GM12878 (cell line): ENCODE data around the gene SEZ6L2. TPM values are rescaled to one million over a fixed set of nuclear protein-coding genes. Genes with fewer than 3 reads are reported as not detected.

Experiments
- ATAC-seq: fragments of 200-7000 bp; cut with Tn5 transposase; 3 replicates; pipeline ENCODE4 v1.9.1; 2020; ENCODE audit warnings: mild to moderate bottlenecking, moderate library complexity
- BruUV-seq: library from RNA; stranded (reverse); fragments of 400-500 nt; replicated peaks from 2 replicates; lab custom pipeline; 2021; lab: Mats Ljungman, UMichigan
- CTCF ChIA-PET: fragments of 300-600 bp; sonication (Branson Sonifier 250); formaldehyde crosslinking; extraction: SDS; loops from one replicate; lab custom pipeline; 2021; ENCODE audit warnings: inconsistent platforms; lab: Yijun Ruan, JAX
- POLR2A ChIA-PET: fragments of 350-600 bp; formaldehyde crosslinking; extraction: SDS; loops from one replicate; lab custom pipeline; 2021; ENCODE audit warnings: inconsistent platforms; lab: Charles Lee
- RAD21 ChIA-PET: fragments of 300-600 bp; sonication (Branson Sonifier 250); formaldehyde crosslinking; loops from one replicate; lab custom pipeline; 2023; ENCODE audit warnings: antibody characterized with exemption; ENCODE audit not compliant: unreplicated experiment; lab: Charles Lee
- SMC1A ChIA-PET: fragments of 300-600 bp; sonication (Branson Sonifier 250); formaldehyde crosslinking; loops from one replicate; lab custom pipeline; 2023; ENCODE audit not compliant: unreplicated experiment, uncharacterized antibody; lab: Charles Lee
- DNase-seq: peaks from one replicate; pipeline ENCODE4 v3.0.0-alpha.2; 2011; ENCODE audit warnings: low read depth, low spot score
- FAIRE-seq: peaks from 3 replicates; lab custom pipeline; 2011; peaks lifted over from hg19 to GRCh38; lab: Jason Lieb, UNC
- H2AFZ ChIP-seq: 2 replicates; pipeline ENCODE4 v1.6.0; 2011; ENCODE audit warnings: low read depth, low read length, control low read depth; ENCODE audit not compliant: control insufficient read depth
- H3K27ac ChIP-seq: 2 replicates; pipeline ENCODE4 v1.5.1; 2011; ENCODE audit warnings: control low read depth; ENCODE audit not compliant: control insufficient read depth, insufficient read depth
- H3K27me3 ChIP-seq, 2 experiments: replicated peaks in 1 of 2; 2 replicates each; pipeline versions ENCODE4 v1.6.0 to v1.6.1; 2011; ENCODE audit warnings: low read length in 1 of 2; ENCODE audit not compliant: control insufficient read depth in 2 of 2, insufficient read depth in 2 of 2
- H3K36me3 ChIP-seq, 2 experiments: 2 replicates each; pipeline ENCODE4 v1.5.1; 2011; ENCODE audit warnings: low read length in 1 of 2; ENCODE audit not compliant: control insufficient read depth in 2 of 2, insufficient read depth in 2 of 2
- H3K4me1 ChIP-seq: 2 replicates; pipeline ENCODE4 v1.6.1; 2011; ENCODE audit warnings: mild to moderate bottlenecking, low read length, moderate library complexity, mixed read lengths; ENCODE audit not compliant: control insufficient read depth, insufficient read depth
- H3K4me2 ChIP-seq: 2 replicates; pipeline ENCODE4 v1.6.0; 2011; ENCODE audit warnings: control low read depth; ENCODE audit not compliant: control insufficient read depth, insufficient read depth
- H3K4me3 ChIP-seq: fragments of 200-600 bp; sonication (generic); 2 replicates; pipeline ENCODE4 v1.5.1; 2016
- H3K79me2 ChIP-seq: 2 replicates; pipeline ENCODE4 v1.6.0; 2011; ENCODE audit warnings: low read length; ENCODE audit not compliant: control insufficient read depth, insufficient read depth
- H3K9ac ChIP-seq: 2 replicates; pipeline ENCODE4 v1.8.0; 2011; ENCODE audit warnings: low read length, control low read depth, mixed read lengths; ENCODE audit not compliant: control insufficient read depth, insufficient read depth
- H3K9me3 ChIP-seq: replicated peaks from 3 replicates; pipeline ENCODE4 v1.5.1; 2011; ENCODE audit warnings: mild to moderate bottlenecking, low read length; ENCODE audit not compliant: control insufficient read depth, insufficient read depth
- H4K20me1 ChIP-seq: 2 replicates; pipeline ENCODE4 v1.6.0; 2011; ENCODE audit not compliant: control insufficient read depth, insufficient read depth
- ATF7 ChIP-seq: fragments of 450-650 bp; IDR thresholded peaks from 2 replicates; pipeline ENCODE4 v1.6.1; 2016; ENCODE audit warnings: low read depth, mild to moderate bottlenecking
- CREB1 ChIP-seq: IDR thresholded peaks from 2 replicates; pipeline ENCODE4 v1.6.1; 2012; ENCODE audit warnings: low read depth, mild to moderate bottlenecking, inconsistent platforms
- DPF2 ChIP-seq: fragments of 450-650 bp; IDR thresholded peaks from 2 replicates; pipeline ENCODE4 v1.6.1; 2017; ENCODE audit warnings: mild to moderate bottlenecking
- FOS ChIP-seq: IDR thresholded peaks from 3 replicates; pipeline ENCODE4 v1.6.1; 2011; ENCODE audit warnings: borderline replicate concordance; ENCODE audit not compliant: insufficient read length; ENCODE audit errors: extremely low read depth
- MAX ChIP-seq: IDR thresholded peaks from 2 replicates; pipeline ENCODE4 v1.6.1; 2012; ENCODE audit warnings: low read depth, low read length, improper control_type of control experiment
- USF1 ChIP-seq: IDR thresholded peaks from 2 replicates; pipeline ENCODE4 v1.6.1; 2011; ENCODE audit warnings: borderline replicate concordance, low read depth, mild to moderate bottlenecking, moderate library complexity, mixed read lengths, low read length; ENCODE audit not compliant: insufficient read depth; ENCODE audit errors: extremely low read length
- WGBS: methylation state at CpG from one replicate; pipeline ENCODE4 v1.1.6; 2016; ENCODE audit warnings: low lambda C conversion rate; ENCODE audit not compliant: insufficient replicate concordance, insufficient coverage; ENCODE audit errors: missing lambda C conversion rate; 5-methylcytosine and 5-hydroxymethylcytosine counted together
- in situ Hi-C: fragments of 300-500 bp; cut with MboI; formaldehyde crosslinking; loops from 9 replicates; pipeline ENCODE4 v1.14.3; 2018; ENCODE audit warnings: mixed read lengths
- intact Hi-C: fragments of 100-400 bp; cut with micrococcal nuclease; formaldehyde crosslinking; loops from one replicate; pipeline ENCODE4 v1.14.2; 2022; ENCODE audit not compliant: unreplicated experiment
- polyA plus RNA-seq, 11 experiments: library from polyadenylated mRNA; depleted of rRNA in 4 of 11; unstranded in 6 of 11; stranded (reverse) in 5 of 11; fragments of >200 nt; fragmentation: Nextera tagmentation in 4 of 11; fragmentation: Illumina TruSeq in 1 of 11; extraction: Ambion mirVana in 4 of 11; extraction: Trizol in 1 of 11; gene quantifications; 1 replicate in 1 of 11; 2 replicates in 10 of 11; pipeline versions ENCODE4 v1.2.1 to v1.2.3, GENCODE V29; 2011 to 2016; ENCODE audit warnings: inconsistent platforms in 2 of 11, missing spikeins in 2 of 11, low read depth in 1 of 11
- total RNA-seq, 4 experiments: library from RNA; depleted of rRNA in 3 of 4; stranded (reverse); fragments of >200 nt in 3 of 4; fragmentation: Illumina TruSeq in 1 of 4; extraction: Trizol in 1 of 4; gene quantifications; 2 replicates each; pipeline versions ENCODE4 v1.2.1 to v1.2.3, GENCODE V29; 2013 to 2021
- TF ChIP-seq, protein P1 (sequence below): fragments of 450-650 bp; IDR thresholded peaks from 2 replicates; pipeline ENCODE4 v1.6.1; 2017; ENCODE audit warnings: low read depth, mild to moderate bottlenecking, moderate library complexity
- TF ChIP-seq, protein P2 (sequence below): fragments of 450-650 bp; IDR thresholded peaks from 2 replicates; pipeline ENCODE4 v1.6.1; 2017; ENCODE audit warnings: mild to moderate bottlenecking, low read depth, inconsistent platforms; ENCODE audit not compliant: poor library complexity, severe bottlenecking
- TF ChIP-seq, protein P3 (sequence below): fragments of 450-650 bp; IDR thresholded peaks from 2 replicates; pipeline ENCODE4 v1.6.1; 2017; ENCODE audit warnings: mild to moderate bottlenecking, moderate library complexity
- TF ChIP-seq, protein P4 (sequence below): fragments of 450-650 bp; IDR thresholded peaks from 2 replicates; pipeline ENCODE4 v1.6.1; 2016; ENCODE audit warnings: mild to moderate bottlenecking

Gene SEZ6L2
- total and polyA plus RNA-seq, 10 of the 15 experiments (the other 5 are each of a cell fraction or from before 2014, with no cell fraction given): 0.06 to 0.49 TPM; not detected in 8

DNA sequence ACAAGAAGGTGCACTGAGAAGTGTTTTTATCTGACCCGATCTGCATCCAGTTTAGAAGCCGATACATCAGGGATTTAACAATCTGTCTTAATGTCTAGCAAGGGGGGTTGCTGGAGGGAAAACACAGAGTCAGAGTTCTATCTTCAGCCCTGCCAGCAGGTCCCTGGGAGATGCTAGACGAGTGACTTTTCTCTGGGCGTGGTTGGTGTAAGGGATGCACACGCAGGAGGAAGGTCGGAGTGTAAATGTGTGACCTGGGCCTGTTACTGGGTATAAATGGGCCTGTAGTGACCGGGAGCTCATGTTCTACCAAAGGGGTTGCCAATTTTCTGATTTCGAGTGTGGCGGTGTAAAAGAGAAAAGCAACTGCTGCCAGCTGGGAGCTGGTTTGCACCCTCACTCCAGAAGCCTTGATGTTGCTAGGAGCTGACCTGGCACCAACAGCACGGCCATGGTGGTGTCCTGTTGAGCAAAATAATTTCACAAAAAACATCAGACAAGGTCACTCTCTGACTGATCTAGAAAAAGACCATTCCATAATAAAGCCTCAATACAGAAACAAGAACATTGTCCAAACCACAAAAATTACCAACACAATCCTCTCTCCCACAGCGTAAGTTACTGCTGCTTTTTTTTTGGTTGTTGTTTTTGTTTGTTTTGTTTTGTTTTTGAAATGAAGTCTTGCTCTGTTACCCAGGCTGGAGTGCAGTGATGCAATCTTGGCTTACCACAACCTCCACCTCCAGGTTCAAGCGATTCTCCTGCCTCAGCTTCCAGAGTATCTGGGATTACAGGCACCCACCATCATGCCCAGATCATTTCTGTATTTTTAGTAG lies 27.9 kb upstream of the SEZ6L2 start:
- no peak overlapping the region for H2AFZ ChIP-seq
- intact Hi-C loops: loop anchor here (5.0 to 10.0 kb wide), 2 partner anchors 35 to 62 kb away; partner anchors contain the start of genes CDIPT and TMEM219
- no peak for TF ChIP-seq CREB1
- TF ChIP-seq USF1: no peak
- TF ChIP-seq, protein P1, sequence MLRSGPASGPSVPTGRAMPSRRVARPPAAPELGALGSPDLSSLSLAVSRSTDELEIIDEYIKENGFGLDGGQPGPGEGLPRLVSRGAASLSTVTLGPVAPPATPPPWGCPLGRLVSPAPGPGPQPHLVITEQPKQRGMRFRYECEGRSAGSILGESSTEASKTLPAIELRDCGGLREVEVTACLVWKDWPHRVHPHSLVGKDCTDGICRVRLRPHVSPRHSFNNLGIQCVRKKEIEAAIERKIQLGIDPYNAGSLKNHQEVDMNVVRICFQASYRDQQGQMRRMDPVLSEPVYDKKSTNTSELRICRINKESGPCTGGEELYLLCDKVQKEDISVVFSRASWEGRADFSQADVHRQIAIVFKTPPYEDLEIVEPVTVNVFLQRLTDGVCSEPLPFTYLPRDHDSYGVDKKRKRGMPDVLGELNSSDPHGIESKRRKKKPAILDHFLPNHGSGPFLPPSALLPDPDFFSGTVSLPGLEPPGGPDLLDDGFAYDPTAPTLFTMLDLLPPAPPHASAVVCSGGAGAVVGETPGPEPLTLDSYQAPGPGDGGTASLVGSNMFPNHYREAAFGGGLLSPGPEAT: no peak
- TF ChIP-seq MAX: no peak
- TF ChIP-seq, protein P2, sequence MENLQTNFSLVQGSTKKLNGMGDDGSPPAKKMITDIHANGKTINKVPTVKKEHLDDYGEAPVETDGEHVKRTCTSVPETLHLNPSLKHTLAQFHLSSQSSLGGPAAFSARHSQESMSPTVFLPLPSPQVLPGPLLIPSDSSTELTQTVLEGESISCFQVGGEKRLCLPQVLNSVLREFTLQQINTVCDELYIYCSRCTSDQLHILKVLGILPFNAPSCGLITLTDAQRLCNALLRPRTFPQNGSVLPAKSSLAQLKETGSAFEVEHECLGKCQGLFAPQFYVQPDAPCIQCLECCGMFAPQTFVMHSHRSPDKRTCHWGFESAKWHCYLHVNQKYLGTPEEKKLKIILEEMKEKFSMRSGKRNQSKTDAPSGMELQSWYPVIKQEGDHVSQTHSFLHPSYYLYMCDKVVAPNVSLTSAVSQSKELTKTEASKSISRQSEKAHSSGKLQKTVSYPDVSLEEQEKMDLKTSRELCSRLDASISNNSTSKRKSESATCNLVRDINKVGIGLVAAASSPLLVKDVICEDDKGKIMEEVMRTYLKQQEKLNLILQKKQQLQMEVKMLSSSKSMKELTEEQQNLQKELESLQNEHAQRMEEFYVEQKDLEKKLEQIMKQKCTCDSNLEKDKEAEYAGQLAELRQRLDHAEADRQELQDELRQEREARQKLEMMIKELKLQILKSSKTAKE: no peak
- TF ChIP-seq, protein P3, sequence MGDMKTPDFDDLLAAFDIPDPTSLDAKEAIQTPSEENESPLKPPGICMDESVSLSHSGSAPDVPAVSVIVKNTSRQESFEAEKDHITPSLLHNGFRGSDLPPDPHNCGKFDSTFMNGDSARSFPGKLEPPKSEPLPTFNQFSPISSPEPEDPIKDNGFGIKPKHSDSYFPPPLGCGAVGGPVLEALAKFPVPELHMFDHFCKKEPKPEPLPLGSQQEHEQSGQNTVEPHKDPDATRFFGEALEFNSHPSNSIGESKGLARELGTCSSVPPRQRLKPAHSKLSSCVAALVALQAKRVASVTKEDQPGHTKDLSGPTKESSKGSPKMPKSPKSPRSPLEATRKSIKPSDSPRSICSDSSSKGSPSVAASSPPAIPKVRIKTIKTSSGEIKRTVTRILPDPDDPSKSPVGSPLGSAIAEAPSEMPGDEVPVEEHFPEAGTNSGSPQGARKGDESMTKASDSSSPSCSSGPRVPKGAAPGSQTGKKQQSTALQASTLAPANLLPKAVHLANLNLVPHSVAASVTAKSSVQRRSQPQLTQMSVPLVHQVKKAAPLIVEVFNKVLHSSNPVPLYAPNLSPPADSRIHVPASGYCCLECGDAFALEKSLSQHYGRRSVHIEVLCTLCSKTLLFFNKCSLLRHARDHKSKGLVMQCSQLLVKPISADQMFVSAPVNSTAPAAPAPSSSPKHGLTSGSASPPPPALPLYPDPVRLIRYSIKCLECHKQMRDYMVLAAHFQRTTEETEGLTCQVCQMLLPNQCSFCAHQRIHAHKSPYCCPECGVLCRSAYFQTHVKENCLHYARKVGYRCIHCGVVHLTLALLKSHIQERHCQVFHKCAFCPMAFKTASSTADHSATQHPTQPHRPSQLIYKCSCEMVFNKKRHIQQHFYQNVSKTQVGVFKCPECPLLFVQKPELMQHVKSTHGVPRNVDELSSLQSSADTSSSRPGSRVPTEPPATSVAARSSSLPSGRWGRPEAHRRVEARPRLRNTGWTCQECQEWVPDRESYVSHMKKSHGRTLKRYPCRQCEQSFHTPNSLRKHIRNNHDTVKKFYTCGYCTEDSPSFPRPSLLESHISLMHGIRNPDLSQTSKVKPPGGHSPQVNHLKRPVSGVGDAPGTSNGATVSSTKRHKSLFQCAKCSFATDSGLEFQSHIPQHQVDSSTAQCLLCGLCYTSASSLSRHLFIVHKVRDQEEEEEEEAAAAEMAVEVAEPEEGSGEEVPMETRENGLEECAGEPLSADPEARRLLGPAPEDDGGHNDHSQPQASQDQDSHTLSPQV: no peak
- TF ChIP-seq ATF7: no peak
- TF ChIP-seq FOS: no peak
- TF ChIP-seq DPF2: no peak
- TF ChIP-seq, protein P4, sequence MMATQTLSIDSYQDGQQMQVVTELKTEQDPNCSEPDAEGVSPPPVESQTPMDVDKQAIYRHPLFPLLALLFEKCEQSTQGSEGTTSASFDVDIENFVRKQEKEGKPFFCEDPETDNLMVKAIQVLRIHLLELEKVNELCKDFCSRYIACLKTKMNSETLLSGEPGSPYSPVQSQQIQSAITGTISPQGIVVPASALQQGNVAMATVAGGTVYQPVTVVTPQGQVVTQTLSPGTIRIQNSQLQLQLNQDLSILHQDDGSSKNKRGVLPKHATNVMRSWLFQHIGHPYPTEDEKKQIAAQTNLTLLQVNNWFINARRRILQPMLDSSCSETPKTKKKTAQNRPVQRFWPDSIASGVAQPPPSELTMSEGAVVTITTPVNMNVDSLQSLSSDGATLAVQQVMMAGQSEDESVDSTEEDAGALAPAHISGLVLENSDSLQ: no peak

More for the DNA sequence above, 27.9 kb upstream of the SEZ6L2 start:
- CTCF ChIA-PET: interaction anchor here (1.1 to 1.7 kb wide), 5 partner anchors 13 to 128 kb away, joined by 4 to 11 read pairs (median 5); partner anchors contain the start of gene TMEM219
- WGBS: 79% methylated on average over 12 of the region's 12 CpGs
- Histone ChIP-seq H3K4me1 (peaks cover 11% of the 10 kb centered on the region), H3K27me3 (no peaks in the 10 kb centered on the region), H3K9ac (peak overlapping the region; percentile 95; the same call in 1 of the 2 replicates), H3K9me3 (no peaks in the 10 kb centered on the region), H3K4me2 (peak overlapping the region; percentile 99), H3K79me2 (peaks cover 13% of the 10 kb centered on the region), H3K36me3 (peaks cover 0 to 8% of the 10 kb centered on the region in 2 experiments; a peak in 3 of 4 replicates), H3K27ac (no peak overlapping the region), H4K20me1 (no peaks in the 10 kb centered on the region), H3K4me3 (peak overlapping the region; percentile 97; the same call in 1 of the 2 replicates)
- RAD21 ChIA-PET: interaction anchor here (0.8 to 1.6 kb wide), 2 partner anchors 34 to 105 kb away, joined by 4 to 8 read pairs; partner anchors contain the start of gene TMEM219
- SMC1A ChIA-PET: interaction anchor here (0.7 to 1.7 kb wide), 6 partner anchors 10 to 46 kb away, joined by 3 to 5 read pairs (median 4); no protein-coding TSS in a partner anchor
- ATAC-seq (no peak), FAIRE-seq (peak; percentile 66), DNase-seq (no peak)
- no TSS peak for BruUV-seq
- POLR2A ChIA-PET: interaction anchor here (0.5 to 2.7 kb wide), 18 partner anchors 11 to 909 kb away, joined by 3 to 15 read pairs (median 4); partner anchors contain the start of genes ALDOA, HIRIP3, INO80E and PAGR1
- in situ Hi-C loops: no loop called here
